H9 (cell line): ENCODE measurements around the gene MSX2. TPM values are rescaled to one million over a fixed set of nuclear protein-coding genes. Genes with fewer than 3 reads are reported as not detected.

ENCODE experiments used
- DNase-seq: peaks from one replicate; pipeline ENCODE4 v3.0.0-alpha.2; 2017
- H2AFZ ChIP-seq: one replicate; pipeline ENCODE4 v1.6.1; 2013; ENCODE audit warnings: mild to moderate bottlenecking, low read length, control low read depth, moderate library complexity
- H2AK5ac ChIP-seq: 2 replicates; pipeline ENCODE4 v1.6.1; 2013; ENCODE audit warnings: low read length, control low read depth, mixed read lengths; ENCODE audit not compliant: insufficient read length
- H2BK120ac ChIP-seq: one replicate; pipeline ENCODE4 v1.6.1; 2013; ENCODE audit warnings: low read depth, mild to moderate bottlenecking, low read length, control low read depth, inconsistent platforms; ENCODE audit not compliant: poor library complexity, severe bottlenecking
- H2BK12ac ChIP-seq: 2 replicates; pipeline ENCODE4 v1.6.1; 2013; ENCODE audit warnings: low read length, control low read depth, mixed read lengths, low read depth; ENCODE audit not compliant: insufficient read length
- H2BK15ac ChIP-seq: 2 replicates; pipeline ENCODE4 v1.6.1; 2013; ENCODE audit warnings: low read depth, low read length, control low read depth
- H2BK20ac ChIP-seq: one replicate; pipeline ENCODE4 v1.6.1; 2013; ENCODE audit warnings: low read depth, mild to moderate bottlenecking, low read length, control low read depth, inconsistent platforms; ENCODE audit not compliant: poor library complexity, severe bottlenecking
- H2BK5ac ChIP-seq: 2 replicates; pipeline ENCODE4 v1.6.1; 2013; ENCODE audit warnings: low read length, control low read depth, mixed read lengths; ENCODE audit not compliant: insufficient read length
- H3K14ac ChIP-seq: 2 replicates; pipeline ENCODE4 v1.6.1; 2013; ENCODE audit warnings: low read length, control low read depth; ENCODE audit not compliant: insufficient read depth
- H3K18ac ChIP-seq: 2 replicates; pipeline ENCODE4 v1.6.1; 2013; ENCODE audit warnings: low read depth, mild to moderate bottlenecking, mixed read lengths, low read length, control low read depth; ENCODE audit not compliant: insufficient read length
- H3K23ac ChIP-seq: 2 replicates; pipeline ENCODE4 v1.6.1; 2013; ENCODE audit warnings: low read length, control low read depth, mixed read lengths, low read depth; ENCODE audit not compliant: insufficient read length
- H3K23me2 ChIP-seq: 2 replicates; pipeline ENCODE4 v1.6.1; 2013; ENCODE audit warnings: low read depth, mild to moderate bottlenecking, mixed read lengths, low read length, control low read depth; ENCODE audit not compliant: insufficient read length, poor library complexity, severe bottlenecking
- H3K27ac ChIP-seq: 2 replicates; pipeline ENCODE4 v1.5.1; 2013; ENCODE audit warnings: low read length, control low read depth, mixed read lengths, low read depth; ENCODE audit not compliant: insufficient read length
- H3K27me3 ChIP-seq: 2 replicates; pipeline ENCODE4 v1.6.1; 2013; ENCODE audit warnings: low read length, control low read depth, inconsistent platforms; ENCODE audit not compliant: insufficient read depth
- H3K4ac ChIP-seq: 2 replicates; pipeline ENCODE4 v1.6.1; 2013; ENCODE audit warnings: low read depth, mild to moderate bottlenecking, control low read depth, inconsistent platforms, low read length, moderate library complexity
- H3K4me1 ChIP-seq: 2 replicates; pipeline ENCODE4 v1.6.1; 2013; ENCODE audit warnings: low read length, control low read depth, inconsistent platforms; ENCODE audit not compliant: insufficient read depth
- H3K4me2 ChIP-seq: 2 replicates; pipeline ENCODE4 v1.6.1; 2013; ENCODE audit warnings: low read length, control low read depth, mixed read lengths; ENCODE audit not compliant: insufficient read length, insufficient read depth
- H3K56ac ChIP-seq: 2 replicates; pipeline ENCODE4 v1.6.1; 2013; ENCODE audit warnings: low read depth, mild to moderate bottlenecking, mixed read lengths, low read length, control low read depth; ENCODE audit not compliant: insufficient read length
- H3K79me1 ChIP-seq: 2 replicates; pipeline ENCODE4 v1.6.1; 2013; ENCODE audit warnings: low read depth, mild to moderate bottlenecking, moderate library complexity, low read length, control low read depth, inconsistent platforms; ENCODE audit not compliant: insufficient read depth, poor library complexity, severe bottlenecking
- H3K79me2 ChIP-seq: 2 replicates; pipeline ENCODE4 v1.6.1; 2013; ENCODE audit warnings: low read length, control low read depth, inconsistent platforms; ENCODE audit not compliant: insufficient read depth
- H3K9ac ChIP-seq: 2 replicates; pipeline ENCODE4 v1.6.1; 2013; ENCODE audit warnings: low read length, control low read depth, mixed read lengths; ENCODE audit not compliant: insufficient read length; ENCODE audit errors: extremely low read depth
- H3K9me3 ChIP-seq: one replicate; pipeline ENCODE4 v1.6.1; 2013; ENCODE audit warnings: low read depth, low read length, inconsistent platforms; ENCODE audit not compliant: control insufficient read depth
- H3T11ph ChIP-seq: one replicate; pipeline ENCODE4 v1.6.1; 2013; ENCODE audit warnings: mild to moderate bottlenecking, low read length, control low read depth, inconsistent platforms
- H4K20me1 ChIP-seq: one replicate; pipeline ENCODE4 v1.6.1; 2013; ENCODE audit not compliant: control insufficient read depth, insufficient read length, insufficient read depth
- H4K5ac ChIP-seq: 2 replicates; pipeline ENCODE4 v1.6.1; 2013; ENCODE audit warnings: low read depth, mild to moderate bottlenecking, mixed read lengths, low read length, control low read depth; ENCODE audit not compliant: insufficient read length
- H4K8ac ChIP-seq: replicated peaks from 2 replicates; pipeline ENCODE4 v1.6.1; 2013; ENCODE audit warnings: low read length, control low read depth, mixed read lengths, low read depth; ENCODE audit not compliant: insufficient read length
- H4K91ac ChIP-seq: 2 replicates; pipeline ENCODE4 v1.6.1; 2013; ENCODE audit warnings: low read depth, mild to moderate bottlenecking, moderate library complexity, mixed read lengths, low read length, control low read depth; ENCODE audit not compliant: insufficient read length
- H3K27ac Mint-ChIP-seq, 3 experiments: 2 replicates in 2 of 3; 3 replicates in 1 of 3; pipeline ENCODE4 v1.8.0; 2020 to 2021; ENCODE audit warnings: mixed read lengths in 3 of 3, mild to moderate bottlenecking in 1 of 3, moderate library complexity in 1 of 3
- H3K27me3 Mint-ChIP-seq: 2 replicates; pipeline ENCODE4 v1.8.0; 2021; ENCODE audit warnings: low read depth, mild to moderate bottlenecking, moderate library complexity, mixed read lengths
- H3K36me3 Mint-ChIP-seq, 3 experiments: 2 replicates in 2 of 3; 3 replicates in 1 of 3; pipeline ENCODE4 v1.8.0; 2020 to 2021; ENCODE audit warnings: low read depth in 3 of 3, mixed read lengths in 3 of 3; ENCODE audit not compliant: insufficient read depth in 1 of 3
- H3K4me1 Mint-ChIP-seq, 2 experiments: 2 replicates each; pipeline ENCODE4 v1.8.0; 2020; ENCODE audit warnings: mixed read lengths in 2 of 2
- H3K4me3 Mint-ChIP-seq, 2 experiments: 2 replicates in 1 of 2; 3 replicates in 1 of 2; pipeline ENCODE4 v1.8.0; 2020 to 2021; ENCODE audit warnings: mild to moderate bottlenecking in 2 of 2, mixed read lengths in 2 of 2, moderate library complexity in 1 of 2
- H3K9me3 Mint-ChIP-seq, 2 experiments: 2 replicates in 1 of 2; 3 replicates in 1 of 2; pipeline ENCODE4 v1.8.0; 2020; ENCODE audit warnings: mild to moderate bottlenecking in 2 of 2, mixed read lengths in 2 of 2, moderate library complexity in 1 of 2
- CTCF ChIP-seq: fragments of 200-600 bp; sonication (generic); conservative IDR thresholded peaks from 3 replicates; pipeline ENCODE4 v1.8.0; 2021; ENCODE audit warnings: antibody characterized with exemption, mild to moderate bottlenecking
- WGBS: extraction: QIAGEN DNeasy Blood & Tissue Kit; methylation state at CpG from one replicate; pipeline ENCODE4 v1.1.7; 2013; ENCODE audit warnings: missing lambda C conversion rate, low lambda C conversion rate, mixed read lengths; ENCODE audit not compliant: insufficient read length; ENCODE audit errors: extremely low coverage; 5-methylcytosine and 5-hydroxymethylcytosine counted together
- total RNA-seq: library from RNA; stranded (reverse); gene quantifications from 2 replicates; pipeline ENCODE4 v1.2.1, GENCODE V29; 2021

MSX2 gene
- total RNA-seq, 1 experiment from 2014 or later: 0.35 TPM

DNA sequence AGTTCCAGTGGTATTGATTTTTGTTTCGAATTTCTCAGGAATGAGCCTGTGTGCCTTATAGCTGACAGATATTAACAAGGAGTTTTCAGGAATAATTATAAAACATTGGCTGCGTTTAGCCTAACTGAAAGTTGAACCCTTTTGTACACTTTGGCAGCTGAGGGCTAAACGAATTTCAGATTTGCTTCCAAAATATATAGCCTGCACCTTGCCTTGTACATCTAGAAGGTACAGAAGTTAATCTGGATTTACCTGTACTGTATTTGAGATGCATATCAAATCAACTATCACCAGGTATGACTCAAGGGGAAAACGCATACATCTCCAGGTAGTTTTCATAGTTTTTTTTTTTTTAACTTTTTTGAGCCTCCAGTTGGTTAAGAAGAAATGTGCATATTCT lies 1.9 kb upstream of the MSX2 start:
- WGBS: no CpG with 5 or more reads among the region's 4 CpGs
- no peak overlapping the region for H3K27ac ChIP-seq
- no peak overlapping the region for H3K4ac ChIP-seq
- no peak overlapping the region for H2AFZ ChIP-seq
- H4K8ac ChIP-seq: no peak overlapping the region
- Mint-ChIP-seq H3K27ac (no peak overlapping the region), H3K36me3 (peaks cover 0 to 1% (median 0%) of the 10 kb centered on the region in 3 experiments; a peak in 1 of 7 replicates), H3K4me3 (no peak overlapping the region), H3K9me3 (no peaks in the 10 kb centered on the region; a peak in 1 of 5 replicates), H3K4me1 (peaks cover 39 to 53% of the 10 kb centered on the region in 2 experiments), H3K27me3 (peaks cover 97% of the 10 kb centered on the region)
- H3K14ac ChIP-seq: no peak overlapping the region
- no peak overlapping the region for H3K4me2 ChIP-seq
- no peak overlapping the region for H3T11ph ChIP-seq
- H3K9ac ChIP-seq: no peak overlapping the region
- H2BK5ac ChIP-seq: no peak overlapping the region
- no peak for DNase-seq
- peaks cover 25% of the 10 kb centered on the region for H3K23me2 ChIP-seq
- H3K79me2 ChIP-seq: no peaks in the 10 kb centered on the region
- no peak overlapping the region for H3K23ac ChIP-seq
- no peak overlapping the region for H2BK120ac ChIP-seq
- H2BK15ac ChIP-seq: no peak overlapping the region
- TF ChIP-seq CTCF: no peak
- H3K56ac ChIP-seq: no peak overlapping the region
- H3K79me1 ChIP-seq: no peaks in the 10 kb centered on the region
- peaks cover 80% of the 10 kb centered on the region for H3K27me3 ChIP-seq
- no peak overlapping the region for H2AK5ac ChIP-seq
- peaks cover 2% of the 10 kb centered on the region; the same call in 1 of the 2 replicates for H3K4me1 ChIP-seq
- H2BK12ac ChIP-seq: no peak overlapping the region
- H3K18ac ChIP-seq: no peak overlapping the region
- H2BK20ac ChIP-seq: no peak overlapping the region
- H4K91ac ChIP-seq: no peak overlapping the region
- no peak overlapping the region for H4K5ac ChIP-seq
- H4K20me1 ChIP-seq: no peaks in the 10 kb centered on the region
- H3K9me3 ChIP-seq: no peaks in the 10 kb centered on the region
